HG03196 (cell line): Measurements from ENCODE around the gene MRPS9.

Source experiments
- ATAC-seq: cut with Tn5 transposase; IDR thresholded peaks from one replicate; pipeline ENCODE4 v1.9.1; 2021; ENCODE audit not compliant: unreplicated experiment

Gene MRPS9

GRCh38 chr2:105078906-105079495, 41.1 kb downstream of the MRPS9 start:
- ATAC-seq, result no peak

- ATAC-seq, result no peak
Measured at GRCh38 chr2:105080461-105080860, 42.6 kb downstream of the MRPS9 start.

GRCh38 chr2:105081006-105081601, 43.2 kb downstream of the MRPS9 start:
- no peak for ATAC-seq

- no peak for ATAC-seq
Measured at GRCh38 chr2:105082107-105082506, 44.2 kb downstream of the MRPS9 start.

- no peak for ATAC-seq
Measured at GRCh38 chr2:105085525-105085924, 47.7 kb downstream of the MRPS9 start.

GRCh38 chr2:105087273-105087672, 49.4 kb downstream of the MRPS9 start:
- ATAC-seq, result peak; percentile 71

GRCh38 chr2:105090091-105090490, 52.2 kb downstream of the MRPS9 start:
- ATAC-seq, result no peak

GRCh38 chr2:105092797-105093196, 54.9 kb downstream of the MRPS9 start:
- no peak for ATAC-seq

GRCh38 chr2:105099153-105099552, 61.3 kb downstream of the MRPS9 start:
- ATAC-seq, result no peak

- no peak for ATAC-seq
Measured at GRCh38 chr2:105100046-105100840, 62.4 kb downstream of the MRPS9 start.

- no peak for ATAC-seq
Measured at GRCh38 chr2:105102001-105102400, 64.1 kb downstream of the MRPS9 start.

GRCh38 chr2:105102963-105103421, 65.1 kb downstream of the MRPS9 start:
- ATAC-seq, result no peak

GRCh38 chr2:105103481-105103880, 65.6 kb downstream of the MRPS9 start:
- ATAC-seq, result no peak

- ATAC-seq, result no peak
Measured at GRCh38 chr2:105104208-105104731, 66.4 kb downstream of the MRPS9 start.

GRCh38 chr2:105110295-105110829, 72.5 kb downstream of the MRPS9 start:
- ATAC-seq, result no peak

GRCh38 chr2:105111365-105112150, 73.7 kb downstream of the MRPS9 start:
- ATAC-seq, result no peak

GRCh38 chr2:105112345-105112744, 74.5 kb downstream of the MRPS9 start:
- no peak for ATAC-seq

- no peak for ATAC-seq
Measured at GRCh38 chr2:105113616-105114291, 75.9 kb downstream of the MRPS9 start.

GRCh38 chr2:105114551-105114950, 76.7 kb downstream of the MRPS9 start:
- ATAC-seq, result no peak

GRCh38 chr2:105116348-105116747, 78.5 kb downstream of the MRPS9 start:
- ATAC-seq, result no peak
